Neural progenitor cell (in vitro differentiated cells): ENCODE results near the gene OR10J5. TPM values are rescaled to one million over a fixed set of nuclear protein-coding genes. Genes with fewer than 3 reads are reported as not detected.
"Not testable (repeated sequence)": the region's sequence is repeated elsewhere in the genome, so short reads cannot be mapped to it uniquely, and the experiment has no call there.

Experiments used
- DNase-seq: peaks from one replicate; pipeline ENCODE4 v3.0.0-alpha.2; 2016; ENCODE audit warnings: low spot score
- H2AFZ ChIP-seq: fragments of 200-600 bp; sonication (generic); replicated peaks from 2 replicates; pipeline ENCODE4 v1.6.1; 2016; ENCODE audit warnings: antibody characterized with exemption
- H3F3A ChIP-seq: fragments of 200-600 bp; sonication (generic); 2 replicates; pipeline ENCODE4 v1.6.1; 2016; ENCODE audit warnings: antibody characterized with exemption, low read depth
- H3K27ac ChIP-seq: fragments of 200-600 bp; sonication (generic); 2 replicates; pipeline ENCODE4 v1.5.1; 2016; ENCODE audit warnings: mild to moderate bottlenecking
- H3K27me3 ChIP-seq: fragments of 200-600 bp; sonication (generic); 2 replicates; pipeline ENCODE4 v1.6.1; 2016; ENCODE audit warnings: mild to moderate bottlenecking, moderate library complexity
- H3K36me3 ChIP-seq: fragments of 200-600 bp; sonication (generic); 2 replicates; pipeline ENCODE4 v1.5.1; 2016
- H3K4me1 ChIP-seq: fragments of 200-600 bp; sonication (generic); 2 replicates; pipeline ENCODE4 v1.6.1; 2016; ENCODE audit warnings: mixed run types
- H3K4me2 ChIP-seq: fragments of 200-600 bp; sonication (generic); 2 replicates; pipeline ENCODE4 v1.6.1; 2016
- H3K4me3 ChIP-seq: fragments of 200-600 bp; sonication (generic); 2 replicates; pipeline ENCODE4 v1.5.1; 2016
- H3K79me2 ChIP-seq: fragments of 200-600 bp; sonication (generic); 2 replicates; pipeline ENCODE4 v1.6.1; 2016; ENCODE audit warnings: low read depth
- H3K9ac ChIP-seq: fragments of 200-600 bp; sonication (generic); 2 replicates; pipeline ENCODE4 v1.6.1; 2016
- H3K9me3 ChIP-seq: fragments of 200-600 bp; sonication (generic); 2 replicates; pipeline ENCODE4 v1.5.1; 2016; ENCODE audit warnings: low read depth
- H4K20me1 ChIP-seq: fragments of 200-600 bp; sonication (generic); 2 replicates; pipeline ENCODE4 v1.6.1; 2016; ENCODE audit warnings: low read depth
- H3K27ac Mint-ChIP-seq: 3 replicates; pipeline ENCODE4 v1.8.0; 2021; ENCODE audit warnings: mixed read lengths
- H3K27me3 Mint-ChIP-seq: 2 replicates; pipeline ENCODE4 v1.8.0; 2022; ENCODE audit warnings: low read depth, mild to moderate bottlenecking, inconsistent platforms, moderate library complexity, mixed read lengths; ENCODE audit not compliant: insufficient read depth
- H3K36me3 Mint-ChIP-seq: 3 replicates; pipeline ENCODE4 v1.8.0; 2021; ENCODE audit warnings: mixed read lengths
- H3K4me1 Mint-ChIP-seq: 3 replicates; pipeline ENCODE4 v1.8.0; 2021; ENCODE audit warnings: mixed read lengths
- H3K4me3 Mint-ChIP-seq: 3 replicates; pipeline ENCODE4 v1.8.0; 2021; ENCODE audit warnings: mild to moderate bottlenecking, moderate library complexity, mixed read lengths
- H3K9me3 Mint-ChIP-seq: 3 replicates; pipeline ENCODE4 v1.8.0; 2020; ENCODE audit warnings: mixed read lengths
- CTCF ChIP-seq: fragments of 200-600 bp; sonication (generic); IDR thresholded peaks from 2 replicates; pipeline ENCODE4 v1.5.1; 2017; ENCODE audit warnings: antibody characterized with exemption, mild to moderate bottlenecking
- EZH2 ChIP-seq: fragments of 200-600 bp; sonication (generic); IDR thresholded peaks from 2 replicates; pipeline ENCODE4 v1.6.1; 2017; ENCODE audit warnings: antibody characterized with exemption, mild to moderate bottlenecking, moderate library complexity
- EZH2phosphoT487 ChIP-seq: fragments of 200-600 bp; sonication (generic); IDR thresholded peaks from 2 replicates; pipeline ENCODE4 v1.6.1; 2017; ENCODE audit warnings: antibody characterized with exemption
- total RNA-seq: library from RNA; depleted of rRNA; stranded (reverse); fragments of >200 nt; gene quantifications from 2 replicates; pipeline ENCODE4 v1.2.3, GENCODE V29; 2015; ENCODE audit warnings: low replicate concordance

Gene OR10J5
- total RNA-seq, 1 donor from 2014 or later = not detected

DNA sequence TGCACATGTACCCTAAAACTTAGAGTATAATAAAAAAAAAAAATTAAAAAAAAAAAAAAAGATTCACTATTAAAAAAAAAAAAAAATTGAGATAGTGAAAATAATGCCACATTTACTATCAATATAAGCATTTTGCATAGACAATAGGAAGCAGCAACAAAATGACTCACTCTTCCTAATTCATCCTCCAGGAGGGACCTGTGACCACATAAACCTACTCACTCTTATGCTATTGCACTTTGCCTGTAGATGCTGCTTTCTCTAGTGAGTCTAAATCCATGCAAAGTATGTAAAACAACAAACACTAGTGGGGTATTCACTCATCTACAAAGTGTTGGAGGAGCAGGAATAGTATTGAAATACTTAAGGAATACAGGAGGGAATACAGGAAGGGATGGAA, 2.9 kb downstream of the OR10J5 start:
- peaks cover 1% of the 10 kb centered on the region for H3K27me3 Mint-ChIP-seq
- Histone ChIP-seq H3K4me3 (no peak overlapping the region), H3K79me2 (no peaks in the 10 kb centered on the region), H3K4me1 (no peaks in the 10 kb centered on the region), H3K36me3 (no peaks in the 10 kb centered on the region), H3K9ac (no peak overlapping the region), H3K27me3 (no peaks in the 10 kb centered on the region), H3K9me3 (peaks cover 25% of the 10 kb centered on the region), H4K20me1 (no peaks in the 10 kb centered on the region), H2AFZ (no peak overlapping the region), H3K4me2 (no peak overlapping the region), H3K27ac (no peak overlapping the region), H3F3A (no peaks in the 10 kb centered on the region)
- no peak overlapping the region for H3K4me3 Mint-ChIP-seq
- H3K9me3 Mint-ChIP-seq = peaks cover 1% of the 10 kb centered on the region
- no peaks in the 10 kb centered on the region for H3K4me1 Mint-ChIP-seq
- no peak for DNase-seq
- TF ChIP-seq CTCF = no peak
- no peak for TF ChIP-seq EZH2phosphoT487
- TF ChIP-seq EZH2 = no peak
- no peak overlapping the region for H3K27ac Mint-ChIP-seq
- H3K36me3 Mint-ChIP-seq = no peaks in the 10 kb centered on the region

GRCh38 chr1:159524792-159525191, 11.0 kb downstream of the OR10J5 start:
- not testable (repeated sequence) for H3K9me3 Mint-ChIP-seq, H3K27me3 Mint-ChIP-seq, H4K20me1 ChIP-seq, H3K79me2 ChIP-seq, H3K4me1 Mint-ChIP-seq, H3K27ac ChIP-seq, H3K4me1 ChIP-seq, H3K4me3 ChIP-seq, H3K36me3 Mint-ChIP-seq, DNase-seq, H3K9ac ChIP-seq, H3K36me3 ChIP-seq, H3K27ac Mint-ChIP-seq, H3K27me3 ChIP-seq, H2AFZ ChIP-seq, H3K4me3 Mint-ChIP-seq, H3F3A ChIP-seq, H3K4me2 ChIP-seq
- H3K9me3 ChIP-seq = peaks cover 37% of the 10 kb centered on the region

- Histone ChIP-seq H3K36me3 (no peaks in the 10 kb centered on the region), H3K4me1 (no peaks in the 10 kb centered on the region), H3K9me3 (peaks cover 27% of the 10 kb centered on the region), H4K20me1 (no peaks in the 10 kb centered on the region), H3K9ac (no peak overlapping the region), H3K4me2 (no peak overlapping the region), H3K27me3 (no peaks in the 10 kb centered on the region), H3K4me3 (no peak overlapping the region), H3K79me2 (no peaks in the 10 kb centered on the region), H3K27ac (no peak overlapping the region), H3F3A (no peaks in the 10 kb centered on the region), H2AFZ (no peak overlapping the region)
- H3K27me3 Mint-ChIP-seq = no peaks in the 10 kb centered on the region
- H3K4me1 Mint-ChIP-seq = no peaks in the 10 kb centered on the region
- no peaks in the 10 kb centered on the region for H3K36me3 Mint-ChIP-seq
- no peak for DNase-seq
- H3K27ac Mint-ChIP-seq = no peak overlapping the region
- H3K9me3 Mint-ChIP-seq = peaks cover 8% of the 10 kb centered on the region
- no peak for TF ChIP-seq EZH2
- no peak overlapping the region for H3K4me3 Mint-ChIP-seq
Observed at GRCh38 chr1:159510229-159510541, 25.6 kb downstream of the OR10J5 start.

- H3K36me3 Mint-ChIP-seq = no peaks in the 10 kb centered on the region
- no peak for DNase-seq
Observed at GRCh38 chr1:159509440-159510228, 26.2 kb downstream of the OR10J5 start.

More at GRCh38 chr1:159509440-159510228, 26.2 kb downstream of the OR10J5 start:
- Histone ChIP-seq H3K27ac (no peak overlapping the region), H4K20me1 (no peaks in the 10 kb centered on the region), H3K27me3 (no peaks in the 10 kb centered on the region), H3K4me2 (no peak overlapping the region), H3K36me3 (no peaks in the 10 kb centered on the region), H3K9me3 (peaks cover 26% of the 10 kb centered on the region), H3K79me2 (no peaks in the 10 kb centered on the region), H3K9ac (no peak overlapping the region), H3K4me3 (no peak overlapping the region), H3K4me1 (no peaks in the 10 kb centered on the region), H3F3A (no peaks in the 10 kb centered on the region), H2AFZ (no peak overlapping the region)
- TF ChIP-seq EZH2 (no peak), EZH2phosphoT487 (no peak), CTCF (no peak)
- Mint-ChIP-seq H3K4me3 (no peak overlapping the region), H3K27me3 (no peaks in the 10 kb centered on the region), H3K4me1 (no peaks in the 10 kb centered on the region), H3K27ac (no peak overlapping the region), H3K9me3 (peaks cover 8% of the 10 kb centered on the region)
